Measurements from ENCODE around the gene MRAS. TPM values are rescaled to one million over a fixed set of nuclear protein-coding genes. Genes with fewer than 3 reads are reported as not detected.

The MRAS gene
- total RNA-seq, 1 donor from 2014 or later: 79.4 TPM

DNA sequence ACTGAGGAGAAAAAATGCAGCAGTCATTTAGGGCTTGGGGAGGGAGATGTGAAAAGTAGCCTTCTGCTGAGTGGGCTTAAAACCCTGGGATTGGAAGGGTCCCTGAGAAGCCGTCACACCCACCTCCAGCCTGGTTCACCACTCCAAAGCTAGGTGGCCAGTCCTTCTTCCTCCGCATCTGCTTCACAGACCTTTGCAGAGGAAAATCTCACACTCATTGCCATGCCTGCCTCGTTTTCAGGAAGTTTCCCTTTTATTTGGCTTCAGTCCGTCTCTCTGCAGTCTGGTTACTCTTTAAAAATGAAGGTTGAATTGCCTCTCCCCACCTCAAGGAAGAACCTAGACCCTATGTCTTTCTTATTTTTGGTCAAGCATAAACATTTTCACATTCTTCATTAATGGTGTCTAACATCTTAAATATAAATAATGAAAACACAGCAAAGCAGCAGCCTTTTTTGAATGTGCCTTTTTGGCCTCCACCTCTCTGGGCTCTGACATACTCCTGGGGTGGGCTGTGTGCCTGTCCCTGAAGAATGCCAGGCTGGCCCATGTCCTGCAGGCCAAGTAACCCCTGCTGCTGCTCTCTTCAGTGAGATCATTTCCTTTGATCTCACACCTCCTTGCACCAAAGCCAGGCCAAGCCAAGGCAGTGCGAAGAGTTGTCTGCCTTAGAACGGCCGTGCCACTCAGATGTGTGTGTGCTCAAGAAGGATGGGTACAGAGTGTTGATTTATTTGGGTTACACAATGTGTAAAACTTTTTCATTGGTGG, 11.0 kb downstream of the MRAS start:
- peaks cover 7% of the 10 kb centered on the region for H3K36me3 ChIP-seq
- no peaks in the 10 kb centered on the region for H3K9me3 ChIP-seq

DNA sequence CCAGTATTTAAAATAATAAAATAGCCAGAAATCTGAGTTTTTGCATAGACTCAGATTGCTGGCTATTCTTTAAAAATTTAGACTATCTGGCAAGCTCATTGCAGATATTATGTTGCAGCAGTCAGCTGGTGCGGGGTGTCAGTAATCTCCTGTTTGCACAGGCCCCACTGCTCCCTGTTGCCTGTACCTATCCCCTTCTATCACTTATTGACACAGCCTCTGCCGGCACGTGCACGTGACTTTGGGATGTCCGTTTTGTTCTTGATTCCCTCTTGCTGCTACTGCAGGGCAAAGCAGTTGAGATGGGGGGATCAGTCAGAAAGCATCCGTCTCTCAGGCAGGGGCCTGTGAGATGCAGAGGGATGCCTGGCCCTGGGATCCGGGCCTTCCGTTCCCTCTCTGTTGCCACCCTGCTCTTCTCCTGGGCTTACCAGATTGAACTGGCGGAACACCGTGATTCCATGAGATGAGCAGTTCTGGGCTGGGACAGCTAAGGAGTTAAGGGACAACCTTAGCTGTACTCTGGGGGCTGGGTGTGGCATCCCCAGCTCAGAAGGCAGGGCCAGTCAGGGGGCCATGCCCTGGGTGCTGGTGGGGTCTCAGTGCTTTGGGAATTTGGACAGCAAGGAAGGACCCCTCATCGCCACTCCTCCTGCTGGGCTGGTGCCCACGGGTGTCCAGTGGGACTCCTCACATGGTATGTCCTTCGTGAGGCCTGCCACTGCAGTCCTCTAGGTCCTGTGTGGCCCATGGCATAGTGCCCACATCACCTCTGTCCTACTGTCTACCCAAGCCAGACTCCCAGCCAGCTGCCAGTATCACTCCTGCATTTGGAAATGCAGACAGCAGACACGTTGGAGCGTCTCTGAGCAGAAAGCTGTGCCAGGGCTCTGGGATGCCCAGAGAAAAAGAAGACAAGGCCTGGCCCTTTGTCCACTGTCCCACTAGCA, 11.8 kb downstream of the MRAS start:
- TF ChIP-seq, protein P1, sequence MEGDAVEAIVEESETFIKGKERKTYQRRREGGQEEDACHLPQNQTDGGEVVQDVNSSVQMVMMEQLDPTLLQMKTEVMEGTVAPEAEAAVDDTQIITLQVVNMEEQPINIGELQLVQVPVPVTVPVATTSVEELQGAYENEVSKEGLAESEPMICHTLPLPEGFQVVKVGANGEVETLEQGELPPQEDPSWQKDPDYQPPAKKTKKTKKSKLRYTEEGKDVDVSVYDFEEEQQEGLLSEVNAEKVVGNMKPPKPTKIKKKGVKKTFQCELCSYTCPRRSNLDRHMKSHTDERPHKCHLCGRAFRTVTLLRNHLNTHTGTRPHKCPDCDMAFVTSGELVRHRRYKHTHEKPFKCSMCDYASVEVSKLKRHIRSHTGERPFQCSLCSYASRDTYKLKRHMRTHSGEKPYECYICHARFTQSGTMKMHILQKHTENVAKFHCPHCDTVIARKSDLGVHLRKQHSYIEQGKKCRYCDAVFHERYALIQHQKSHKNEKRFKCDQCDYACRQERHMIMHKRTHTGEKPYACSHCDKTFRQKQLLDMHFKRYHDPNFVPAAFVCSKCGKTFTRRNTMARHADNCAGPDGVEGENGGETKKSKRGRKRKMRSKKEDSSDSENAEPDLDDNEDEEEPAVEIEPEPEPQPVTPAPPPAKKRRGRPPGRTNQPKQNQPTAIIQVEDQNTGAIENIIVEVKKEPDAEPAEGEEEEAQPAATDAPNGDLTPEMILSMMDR (IDR thresholded peaks at IDR 0.05): no peak

More for the DNA sequence above, 11.0 kb downstream of the MRAS start:
- TF ChIP-seq, protein P1 (IDR thresholded peaks at IDR 0.05): no peak
- Histone ChIP-seq H3K27me3 (no peaks in the 10 kb centered on the region), H3K27ac (no peak overlapping the region), H3K4me3 (no peak overlapping the region), H3K4me1 (no peaks in the 10 kb centered on the region)
- intact Hi-C loops (cut with DNase I): no loop called here
- DNase-seq: no peak
- ATAC-seq: no peak

DNA sequence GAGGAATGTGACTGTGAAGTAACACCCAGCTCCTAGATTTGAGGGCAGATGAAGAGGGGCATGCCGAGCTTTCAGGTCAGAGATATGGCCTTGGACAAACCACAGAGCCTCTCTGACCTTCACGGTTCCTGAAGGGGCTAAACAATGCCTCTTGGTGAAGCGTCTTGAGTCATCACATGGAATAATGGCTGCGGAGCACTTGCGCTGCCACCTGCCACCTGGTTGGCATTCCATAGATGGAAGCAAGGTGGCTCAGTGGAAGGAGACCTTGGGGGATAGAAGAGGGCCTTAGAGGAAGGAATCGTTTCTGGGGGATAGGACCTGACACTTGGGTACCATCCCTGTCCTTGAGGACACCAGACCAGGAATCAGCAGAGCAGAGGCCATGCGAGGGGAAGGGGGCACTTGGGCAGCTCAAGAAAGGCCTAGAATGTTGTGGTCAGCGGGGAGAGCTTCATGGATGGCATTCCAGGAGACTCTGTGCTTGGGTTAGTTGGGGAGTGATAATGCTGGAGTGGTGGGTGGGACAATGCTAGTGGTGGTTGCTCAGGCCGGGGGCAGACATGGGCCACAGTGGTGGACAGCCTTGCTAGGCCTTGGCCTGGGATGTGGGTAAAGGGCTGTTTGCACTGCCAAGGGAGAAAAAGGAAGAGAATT, 12.6 kb downstream of the MRAS start:
- intact Hi-C loops (cut with DNase I): no loop called here
- TF ChIP-seq, protein P1 (IDR thresholded peaks at IDR 0.05): no peak
- H3K4me1 ChIP-seq: no peaks in the 10 kb centered on the region
- H3K36me3 ChIP-seq: no peaks in the 10 kb centered on the region
- H3K4me3 ChIP-seq: no peak overlapping the region
- ATAC-seq (no peak), DNase-seq (peak; percentile 30)
- H3K27me3 ChIP-seq: no peaks in the 10 kb centered on the region
- no peak overlapping the region for H3K27ac ChIP-seq
- H3K9me3 ChIP-seq: no peaks in the 10 kb centered on the region

More for the DNA sequence above, 11.8 kb downstream of the MRAS start:
- no peaks in the 10 kb centered on the region for H3K27me3 ChIP-seq
- H3K4me1 ChIP-seq: no peaks in the 10 kb centered on the region
- ATAC-seq (no peak), DNase-seq (no peak)
- H3K27ac ChIP-seq: no peak overlapping the region
- no peaks in the 10 kb centered on the region for H3K9me3 ChIP-seq
- H3K36me3 ChIP-seq: peaks cover 4% of the 10 kb centered on the region
- intact Hi-C loops (cut with DNase I): no loop called here
- H3K4me3 ChIP-seq: no peak overlapping the region

DNA sequence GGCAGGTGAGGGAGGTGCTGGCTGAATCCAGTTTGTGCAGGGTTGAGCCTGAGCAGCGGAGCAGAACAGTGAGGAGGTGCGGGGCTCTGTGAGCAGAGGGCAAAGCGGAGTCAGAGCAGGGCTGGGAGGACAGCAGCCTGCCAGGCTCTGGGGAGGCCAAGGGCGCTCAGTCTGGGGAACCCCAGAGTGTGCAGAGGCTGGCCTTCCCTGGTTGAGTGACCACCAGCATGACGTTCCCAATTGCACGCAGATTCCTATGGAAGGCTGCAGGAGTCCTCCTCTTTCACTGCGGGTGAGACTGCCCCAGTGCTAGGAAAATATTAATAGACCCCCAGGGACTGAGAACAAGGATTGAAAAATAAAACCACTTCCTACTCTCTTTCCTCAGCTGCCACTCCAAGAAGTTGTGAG, 13.2 kb downstream of the MRAS start:
- no peaks in the 10 kb centered on the region for H3K9me3 ChIP-seq
- TF ChIP-seq, protein P1 (IDR thresholded peaks at IDR 0.05): no peak
- no peak overlapping the region for H3K4me3 ChIP-seq
- H3K36me3 ChIP-seq: no peaks in the 10 kb centered on the region
- H3K27ac ChIP-seq: no peak overlapping the region
- DNase-seq (peak; percentile 39), ATAC-seq (no peak)
- intact Hi-C loops (cut with DNase I): no loop called here
- H3K4me1 ChIP-seq: no peaks in the 10 kb centered on the region
- H3K27me3 ChIP-seq: no peaks in the 10 kb centered on the region

DNA sequence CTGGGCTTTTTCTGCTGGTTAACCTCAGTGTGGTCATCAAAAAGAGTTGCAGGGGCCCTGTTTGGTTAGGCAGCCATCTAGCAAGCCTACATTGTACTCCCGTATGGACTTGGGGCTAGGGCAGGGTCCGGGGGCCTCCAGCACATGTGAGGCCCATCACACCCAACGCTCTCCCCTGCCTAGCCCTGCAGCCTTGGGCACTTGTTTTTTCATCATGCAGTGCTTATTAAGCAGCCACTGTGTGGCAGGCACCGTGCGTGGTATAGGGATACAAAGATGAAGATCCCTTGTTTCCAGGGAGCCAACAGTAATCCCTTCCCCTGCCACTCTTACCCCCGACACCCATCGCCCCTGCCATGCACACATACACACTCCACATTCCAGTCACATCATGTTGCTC, 14.2 kb downstream of the MRAS start:
- H3K4me3 ChIP-seq: no peak overlapping the region
- H3K27me3 ChIP-seq: no peaks in the 10 kb centered on the region
- TF ChIP-seq, protein P1 (IDR thresholded peaks at IDR 0.05): no peak
- ATAC-seq (no peak), DNase-seq (peak; percentile 22)
- H3K4me1 ChIP-seq: peaks cover 3% of the 10 kb centered on the region
- intact Hi-C loops (cut with DNase I): no loop called here
- H3K36me3 ChIP-seq: no peaks in the 10 kb centered on the region
- no peak overlapping the region for H3K27ac ChIP-seq
- H3K9me3 ChIP-seq: no peaks in the 10 kb centered on the region
